ENCODE results near the gene SORBS1. TPM values are rescaled to one million over a fixed set of nuclear protein-coding genes. Genes with fewer than 3 reads are reported as not detected.

Gene SORBS1
- total and polyA plus RNA-seq, 9 of the 15 experiments (the other 6 are each of a cell fraction or from before 2014, with no cell fraction given) = 2.0 to 13.3 (median 6.5) TPM

DNA sequence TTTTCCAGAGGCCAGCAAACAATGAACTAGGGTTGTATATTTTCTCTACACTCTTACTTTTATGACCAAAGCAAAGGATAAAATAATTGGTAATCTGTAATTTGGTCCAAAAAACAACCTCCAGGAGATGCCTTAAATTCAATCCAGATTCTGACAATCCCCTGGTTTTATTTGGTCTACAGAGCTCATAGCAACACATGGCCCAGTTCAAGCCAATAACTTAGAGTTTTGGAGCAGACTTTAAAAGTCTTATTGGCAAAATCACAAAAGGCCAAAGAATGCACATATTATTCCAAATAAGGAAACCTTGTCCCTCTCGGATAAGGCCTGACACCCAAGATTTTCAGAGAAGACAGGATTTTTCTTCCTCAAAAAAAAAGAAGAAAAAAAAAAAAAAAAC, 51.9 kb downstream of the SORBS1 start:
- 78% methylated on average over 1 of the region's 1 CpG for WGBS (ENCODE audit: insufficient coverage, low coverage, missing lambda C conversion rate)
- no peak for TF ChIP-seq NCOA1 (IDR thresholded peaks at IDR 0.05; ENCODE audit: low read depth)
- TF ChIP-seq ZNF174 (CRISPR knock-in tag; IDR thresholded peaks at IDR 0.05) = no peak
- no peak for TF ChIP-seq MECOM (CRISPR knock-in tag; IDR thresholded peaks at IDR 0.05)
- TF ChIP-seq, protein P1, sequence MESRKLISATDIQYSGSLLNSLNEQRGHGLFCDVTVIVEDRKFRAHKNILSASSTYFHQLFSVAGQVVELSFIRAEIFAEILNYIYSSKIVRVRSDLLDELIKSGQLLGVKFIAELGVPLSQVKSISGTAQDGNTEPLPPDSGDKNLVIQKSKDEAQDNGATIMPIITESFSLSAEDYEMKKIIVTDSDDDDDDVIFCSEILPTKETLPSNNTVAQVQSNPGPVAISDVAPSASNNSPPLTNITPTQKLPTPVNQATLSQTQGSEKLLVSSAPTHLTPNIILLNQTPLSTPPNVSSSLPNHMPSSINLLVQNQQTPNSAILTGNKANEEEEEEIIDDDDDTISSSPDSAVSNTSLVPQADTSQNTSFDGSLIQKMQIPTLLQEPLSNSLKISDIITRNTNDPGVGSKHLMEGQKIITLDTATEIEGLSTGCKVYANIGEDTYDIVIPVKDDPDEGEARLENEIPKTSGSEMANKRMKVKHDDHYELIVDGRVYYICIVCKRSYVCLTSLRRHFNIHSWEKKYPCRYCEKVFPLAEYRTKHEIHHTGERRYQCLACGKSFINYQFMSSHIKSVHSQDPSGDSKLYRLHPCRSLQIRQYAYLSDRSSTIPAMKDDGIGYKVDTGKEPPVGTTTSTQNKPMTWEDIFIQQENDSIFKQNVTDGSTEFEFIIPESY (CRISPR knock-in tag; IDR thresholded peaks at IDR 0.05) = no peak
- no peak for TF ChIP-seq FOXK2 (conservative IDR thresholded peaks at IDR 0.05 in 1 of 2, IDR thresholded peaks at IDR 0.05 in 1 of 2; ENCODE audit: low read depth in 2 of 2)
- no peak for TF ChIP-seq GTF2F1 (IDR thresholded peaks at IDR 0.05; ENCODE audit: low read depth, low read length)
- no peak for TF ChIP-seq ILK (tag; IDR thresholded peaks at IDR 0.05; ENCODE audit: borderline replicate concordance, low read depth)
- no peak for TF ChIP-seq ZNF830 (CRISPR knock-in tag; IDR thresholded peaks at IDR 0.05)
- TF ChIP-seq FOXK1 (CRISPR knock-in tag; IDR thresholded peaks at IDR 0.05; ENCODE audit: borderline replicate concordance) = no peak
- TF ChIP-seq ZNF23 (CRISPR knock-in tag; IDR thresholded peaks at IDR 0.05) = no peak
- no peak for TF ChIP-seq MTA2 (IDR thresholded peaks at IDR 0.05; ENCODE audit: low read depth)
- TF ChIP-seq GATA2 (CRISPR knock-in tag; IDR thresholded peaks at IDR 0.05) = no peak
- H3K9ac ChIP-seq (ENCODE audit: insufficient read depth in 1 of 2, low read depth in 2 of 2, low read length in 2 of 2) = no peak overlapping the region
- H2AFZ ChIP-seq (ENCODE audit: low read depth, low read length) = no peak overlapping the region
- peak overlapping the region; percentile 61; the same call in 1 of the 2 replicates for H3K4me2 ChIP-seq (ENCODE audit: insufficient read depth, low read length)
- H3K9me1 ChIP-seq (ENCODE audit: control insufficient read depth, insufficient read depth, low read length) = no peaks in the 10 kb centered on the region
- no TSS peak for BruUV-seq (replicated peaks)
- H3K27ac ChIP-seq (ENCODE audit: extremely low read depth, low read depth, low read length) = no peak overlapping the region
- H3K9me3 ChIP-seq (replicated peaks; ENCODE audit: control insufficient read depth, insufficient read depth, low read depth, low read length) = no peaks in the 10 kb centered on the region
- no peak for ATAC-seq
- no peak for FAIRE-seq
- H3K4me1 ChIP-seq (replicated peaks in 1 of 2; ENCODE audit: control insufficient read depth in 2 of 2, insufficient read depth in 2 of 2, low read length in 2 of 2) = peaks cover 7 to 35% of the 10 kb centered on the region in 2 experiments; a peak in 4 of 5 replicates
- H3K4me3 ChIP-seq = no peak overlapping the region
- no peaks in the 10 kb centered on the region; the same call in 2 of the 3 replicates for H3K79me2 ChIP-seq (ENCODE audit: control insufficient read depth, insufficient read depth, low read length)
- intact Hi-C loops (cut with micrococcal nuclease) = no loop called here
- POLR2A ChIA-PET = interaction anchor here (0.7 to 1.3 kb wide), 2 partner anchors 20 to 1156 kb away, joined by 3 to 4 read pairs; no protein-coding TSS in a partner anchor
- H4K20me1 ChIP-seq (replicated peaks; ENCODE audit: control insufficient read depth, insufficient read depth, low read length) = no peaks in the 10 kb centered on the region; the same call in 1 of the 2 replicates
- DNase-seq (ENCODE audit: extremely low read depth in 1 of 4, low spot score in 3 of 4) = no peak
- CTCF ChIA-PET (ENCODE audit: low intra/inter-chr PET ratio) = no interaction called here
- in situ Hi-C loops (cut with MboI) = no loop called here
- H3K27me3 ChIP-seq (ENCODE audit: control insufficient read depth in 2 of 2, insufficient read depth in 2 of 2, low read length in 2 of 2) = no peaks in the 10 kb centered on the region
- no peaks in the 10 kb centered on the region for H3K36me3 ChIP-seq (ENCODE audit: control insufficient read depth, insufficient read depth, low read length)
